Measurements from ENCODE around the gene ZFAND4.
"Not testable (repeated sequence)": the region's sequence is repeated elsewhere in the genome, so short reads cannot be mapped to it uniquely, and the experiment has no call there.

ZFAND4 gene

DNA sequence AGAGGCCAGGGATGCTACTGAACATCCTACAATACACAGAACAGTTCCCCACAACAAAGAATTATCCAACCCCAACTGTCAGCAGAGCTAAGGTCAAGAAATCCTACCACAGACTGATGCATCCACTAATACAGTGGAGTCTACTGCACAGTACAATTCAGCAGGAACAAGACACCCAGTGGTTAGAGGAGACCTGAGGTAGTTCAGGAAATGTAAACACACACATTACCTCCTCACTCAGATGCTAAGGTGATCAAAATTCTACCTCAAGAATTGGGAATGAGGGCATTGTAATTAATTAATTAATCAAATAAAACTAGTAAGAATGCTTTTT is 91.4 kb downstream of the ZFAND4 start:
- Histone ChIP-seq H3K9me3 (ENCODE audit: control insufficient read depth, low read length) (no peaks in the 10 kb centered on the region), H3K36me3 (ENCODE audit: control insufficient read depth, insufficient read depth, low read length) (no peaks in the 10 kb centered on the region), H3K27me3 (ENCODE audit: control insufficient read depth, insufficient read depth, low read length) (no peaks in the 10 kb centered on the region), H3K4me3 (ENCODE audit: low read length) (no peak overlapping the region), H3K9ac (ENCODE audit: low read length) (peak overlapping the region; percentile 71), H3K4me1 (ENCODE audit: control insufficient read depth, insufficient read depth, low read length) (peaks cover 14% of the 10 kb centered on the region)

DNA sequence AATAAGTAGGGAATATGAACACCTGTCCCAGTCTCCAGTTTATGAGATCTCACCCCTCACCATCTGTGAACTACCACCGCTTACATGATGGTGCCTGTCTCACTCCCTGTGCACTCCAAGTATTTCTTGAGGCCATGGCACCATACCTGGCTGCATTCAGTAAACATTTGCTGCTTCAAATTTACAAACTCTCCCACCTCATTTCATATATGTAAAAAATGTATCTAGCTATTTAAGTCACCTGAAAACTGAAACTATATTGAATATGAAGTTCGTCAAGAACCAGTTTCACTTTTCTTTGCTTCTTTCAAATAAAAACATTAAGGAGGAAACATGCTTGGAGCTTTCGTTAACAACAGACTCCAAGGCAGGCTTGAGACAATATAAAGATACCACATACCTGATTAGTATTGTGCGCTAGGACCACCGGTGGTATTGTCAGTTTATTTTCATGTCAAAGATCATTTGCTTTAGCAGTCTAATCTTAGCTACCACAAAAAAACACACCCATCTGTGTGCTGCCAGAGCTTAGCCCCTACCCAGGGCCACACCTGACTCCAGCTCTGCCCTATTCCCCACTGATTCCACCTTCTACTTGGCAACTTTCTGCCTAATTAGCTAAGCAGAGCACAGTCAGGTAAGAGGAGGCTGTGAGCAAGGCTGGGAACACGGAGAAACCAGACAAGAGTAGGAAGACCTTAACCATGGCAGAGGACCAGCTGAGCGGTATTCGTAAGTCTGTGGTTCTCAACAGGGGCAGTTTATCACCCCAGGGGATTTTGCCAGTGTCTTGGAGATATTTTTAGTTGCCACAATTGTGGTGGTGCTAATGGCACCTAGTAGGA is 92.0 kb downstream of the ZFAND4 start:
- H3K9ac ChIP-seq (ENCODE audit: low read length): peak overlapping the region; percentile 71
- H3K4me3 ChIP-seq (ENCODE audit: low read length): peak overlapping the region; percentile 49
- H3K9me3 ChIP-seq (ENCODE audit: control insufficient read depth, low read length): no peaks in the 10 kb centered on the region
- H3K27me3 ChIP-seq (ENCODE audit: control insufficient read depth, insufficient read depth, low read length): no peaks in the 10 kb centered on the region
- no peaks in the 10 kb centered on the region for H3K36me3 ChIP-seq (ENCODE audit: control insufficient read depth, insufficient read depth, low read length)
- peaks cover 14% of the 10 kb centered on the region for H3K4me1 ChIP-seq (ENCODE audit: control insufficient read depth, insufficient read depth, low read length)

DNA sequence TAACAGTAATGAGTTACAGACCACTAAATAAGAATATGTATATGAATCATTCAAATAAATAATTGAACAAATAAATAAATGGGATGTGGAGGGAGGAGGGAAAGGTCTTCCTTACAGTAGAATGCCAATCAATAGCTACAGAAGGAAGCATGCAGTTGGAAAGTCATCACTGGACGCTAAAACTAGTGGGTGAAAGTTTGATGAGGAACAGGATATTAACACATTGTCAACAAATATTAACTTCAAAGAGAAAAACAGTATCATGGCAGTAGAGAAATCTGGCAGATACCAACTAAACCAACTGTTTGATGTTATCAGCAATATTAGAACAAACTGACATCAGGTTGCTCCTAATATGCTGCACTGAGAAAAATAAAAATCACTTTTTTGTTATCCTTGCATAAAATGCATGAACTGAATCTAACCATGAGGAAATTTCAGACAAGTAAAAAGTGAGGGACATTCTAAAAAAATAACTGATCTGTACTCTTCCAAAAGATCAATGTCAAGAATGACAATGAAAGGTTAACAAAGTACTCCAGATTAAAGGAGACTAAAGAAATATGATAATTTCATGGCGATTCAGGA is 94.1 kb downstream of the ZFAND4 start:
- Histone ChIP-seq H3K4me3 (ENCODE audit: low read length) (no peak overlapping the region), H3K4me1 (ENCODE audit: control insufficient read depth, insufficient read depth, low read length) (peaks cover 14% of the 10 kb centered on the region), H3K9me3 (ENCODE audit: control insufficient read depth, low read length) (no peaks in the 10 kb centered on the region), H3K36me3 (ENCODE audit: control insufficient read depth, insufficient read depth, low read length) (no peaks in the 10 kb centered on the region), H3K27me3 (ENCODE audit: control insufficient read depth, insufficient read depth, low read length) (no peaks in the 10 kb centered on the region), H3K9ac (ENCODE audit: low read length) (no peak overlapping the region)

DNA sequence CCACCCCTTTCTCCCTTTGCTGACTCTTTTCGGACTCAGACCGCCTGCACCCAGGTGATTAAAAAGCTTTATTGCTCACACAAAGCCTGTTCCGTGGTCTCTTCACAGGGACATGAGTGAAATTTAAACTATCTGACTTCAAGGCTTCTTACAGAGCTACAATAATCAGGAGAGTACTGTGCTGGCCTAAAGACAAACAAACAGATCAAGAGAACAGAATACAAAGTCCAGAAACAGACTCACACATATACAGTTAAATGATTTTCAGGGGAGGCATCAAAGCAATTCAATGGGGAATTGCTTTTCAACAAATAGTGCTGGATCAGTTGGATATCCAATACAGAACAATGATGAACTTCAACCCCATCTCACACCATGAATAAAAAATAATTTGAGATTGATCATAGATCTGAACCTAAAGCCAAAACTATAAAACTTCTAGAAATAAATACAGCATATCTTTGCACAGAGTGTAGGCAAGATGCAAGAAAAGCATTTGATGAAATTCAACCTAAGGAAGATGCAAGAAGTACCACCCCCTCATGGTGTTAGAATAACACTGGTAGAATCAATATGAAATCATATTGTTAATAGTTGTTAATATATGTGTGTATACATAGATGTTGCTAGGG is 96.5 kb downstream of the ZFAND4 start:
- Histone ChIP-seq H3K9me3 (ENCODE audit: control insufficient read depth, low read length) (no peaks in the 10 kb centered on the region), H3K4me1 (ENCODE audit: control insufficient read depth, insufficient read depth, low read length) (peaks cover 8% of the 10 kb centered on the region), H3K27me3 (ENCODE audit: control insufficient read depth, insufficient read depth, low read length) (no peaks in the 10 kb centered on the region), H3K4me3 (ENCODE audit: low read length) (no peak overlapping the region), H3K9ac (ENCODE audit: low read length) (no peak overlapping the region), H3K36me3 (ENCODE audit: control insufficient read depth, insufficient read depth, low read length) (no peaks in the 10 kb centered on the region)

DNA sequence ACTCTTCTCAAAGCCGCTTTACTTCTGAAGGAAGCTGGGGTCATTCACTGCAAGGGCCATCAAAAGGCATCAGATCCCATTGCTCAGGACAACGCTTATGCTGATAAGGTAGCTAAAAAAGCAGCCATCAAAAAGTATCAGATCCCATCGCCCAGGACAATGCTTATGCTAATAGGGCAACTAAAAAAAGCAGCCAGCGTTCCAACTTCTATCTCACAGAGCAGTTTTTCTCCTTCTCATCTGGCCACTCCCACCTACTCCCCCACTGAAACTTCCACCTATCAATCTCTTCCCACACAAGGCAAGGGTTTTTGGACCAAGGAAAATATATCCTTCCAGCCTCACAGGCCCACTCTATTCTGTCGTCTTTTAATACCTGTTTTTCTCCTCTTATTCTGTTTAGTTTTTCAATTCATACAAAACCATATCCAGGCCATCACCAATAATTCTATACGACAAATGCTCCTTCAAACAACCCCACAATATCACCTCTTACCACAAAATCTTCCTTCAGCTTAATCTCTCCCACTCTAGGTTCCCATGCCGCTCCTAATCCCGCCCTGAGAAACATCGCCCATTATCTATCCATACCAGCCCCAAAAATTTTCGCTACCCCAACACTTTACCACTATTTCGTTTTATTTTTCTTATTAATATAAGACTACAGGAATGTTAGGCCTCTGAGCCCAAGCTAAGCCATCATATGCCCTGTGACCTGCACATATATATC is 97.4 kb downstream of the ZFAND4 start:
- H3K4me3 ChIP-seq (ENCODE audit: low read length); H3K27me3 ChIP-seq (ENCODE audit: control insufficient read depth, insufficient read depth, low read length); H3K9me3 ChIP-seq (ENCODE audit: control insufficient read depth, low read length); H3K4me1 ChIP-seq (ENCODE audit: control insufficient read depth, insufficient read depth, low read length); H3K9ac ChIP-seq (ENCODE audit: low read length); H3K36me3 ChIP-seq (ENCODE audit: control insufficient read depth, insufficient read depth, low read length): not testable (repeated sequence)

DNA sequence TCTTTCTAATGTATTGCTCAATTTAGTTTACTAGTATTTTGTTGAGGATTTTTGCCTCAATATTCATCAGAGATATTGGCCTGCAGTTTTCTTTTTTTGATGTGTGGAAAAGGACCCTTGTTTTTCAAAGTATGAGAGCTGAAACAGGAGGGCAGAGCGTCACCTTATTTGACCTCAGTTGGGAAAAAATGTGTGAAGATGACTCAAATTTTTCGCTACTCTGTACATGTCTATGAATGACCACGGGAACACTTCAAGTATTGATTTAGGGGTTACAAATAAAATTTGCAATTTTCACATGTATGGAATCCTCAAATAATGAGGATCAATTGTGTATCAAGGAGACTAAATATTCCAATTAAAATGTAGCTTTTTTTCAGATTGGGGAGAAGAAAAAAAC is 103.1 kb downstream of the ZFAND4 start:
- Histone ChIP-seq H3K9ac (ENCODE audit: low read length) (no peak overlapping the region), H3K36me3 (ENCODE audit: control insufficient read depth, insufficient read depth, low read length) (no peaks in the 10 kb centered on the region), H3K9me3 (ENCODE audit: control insufficient read depth, low read length) (no peaks in the 10 kb centered on the region), H3K4me1 (ENCODE audit: control insufficient read depth, insufficient read depth, low read length) (no peaks in the 10 kb centered on the region), H3K4me3 (ENCODE audit: low read length) (no peak overlapping the region), H3K27me3 (ENCODE audit: control insufficient read depth, insufficient read depth, low read length) (no peaks in the 10 kb centered on the region)

DNA sequence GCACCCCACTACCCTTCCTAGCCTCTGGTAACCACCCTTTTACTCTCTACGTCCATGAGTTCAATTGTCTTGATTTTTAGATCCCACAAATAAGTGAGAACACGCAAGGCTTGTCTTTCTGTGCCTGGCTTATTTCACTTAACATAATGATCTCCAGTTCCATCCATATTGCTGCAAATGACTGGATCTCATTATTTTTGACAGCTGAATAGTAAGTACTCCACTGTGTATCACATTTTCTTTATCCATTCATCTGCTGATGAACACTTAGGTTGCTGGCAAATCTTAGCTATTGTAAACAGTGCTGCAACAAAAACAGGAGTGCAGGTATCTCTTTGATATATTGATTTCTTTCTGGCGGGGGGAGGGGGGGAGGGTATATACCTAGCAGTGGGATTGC is 106.2 kb downstream of the ZFAND4 start:
- Histone ChIP-seq H3K36me3 (ENCODE audit: control insufficient read depth, insufficient read depth, low read length) (no peaks in the 10 kb centered on the region), H3K4me3 (ENCODE audit: low read length) (no peak overlapping the region), H3K9ac (ENCODE audit: low read length) (no peak overlapping the region), H3K9me3 (ENCODE audit: control insufficient read depth, low read length) (no peaks in the 10 kb centered on the region), H3K4me1 (ENCODE audit: control insufficient read depth, insufficient read depth, low read length) (no peaks in the 10 kb centered on the region), H3K27me3 (ENCODE audit: control insufficient read depth, insufficient read depth, low read length) (no peaks in the 10 kb centered on the region)

Data from mucosa of stomach (tissue), 1 donor.